HEK293 (cell line): ENCODE results near the gene ABCB9.

ENCODE experiments used
- CTCF ChIA-PET: fragments of 350-600 bp; formaldehyde crosslinking; extraction: SDS; loops from one replicate; lab custom pipeline; 2021; ENCODE audit warnings: antibody characterized with exemption; lab: Yijun Ruan, JAX
- POLR2A ChIA-PET: fragments of 300-600 bp; formaldehyde crosslinking; extraction: SDS; loops from one replicate; lab custom pipeline; 2020; ENCODE audit warnings: antibody characterized with exemption, inconsistent platforms; lab: Yijun Ruan, JAX
- H3K27ac ChIP-seq: fragments of 200-500 bp; sonication (Bioruptor generic); 2 replicates; pipeline ENCODE4 v1.5.1; 2014; ENCODE audit warnings: low read depth, low read length, control low read depth, inconsistent platforms; ENCODE audit errors: extremely low read depth
- H3K36me3 ChIP-seq, 2 experiments: fragments of 200-500 bp in 1 of 2; sonication (Bioruptor generic) in 1 of 2; 1 replicate in 1 of 2; 2 replicates in 1 of 2; pipeline ENCODE4 v1.5.1; 2014 to 2017; ENCODE audit warnings: inconsistent platforms in 2 of 2, low read length in 2 of 2; ENCODE audit not compliant: control insufficient read depth in 2 of 2, insufficient read depth in 1 of 2
- H3K4me1 ChIP-seq: fragments of 200-500 bp; sonication (Bioruptor generic); 2 replicates; pipeline ENCODE4 v1.5.1; 2014; ENCODE audit warnings: mild to moderate bottlenecking, low read length, inconsistent platforms; ENCODE audit not compliant: control insufficient read depth, insufficient read depth
- H3K4me3 ChIP-seq: 2 replicates; pipeline ENCODE4 v1.5.1; 2011; ENCODE audit warnings: low read depth, mild to moderate bottlenecking, control low read depth, low read length, moderate library complexity
- H3K9me3 ChIP-seq: fragments of 200-500 bp; sonication (Bioruptor generic); 2 replicates; pipeline ENCODE4 v1.5.1; 2014; ENCODE audit warnings: low read depth, low read length, inconsistent platforms; ENCODE audit not compliant: control insufficient read depth, insufficient read depth
- GLI4 ChIP-seq: fragments of 450-650 bp; formaldehyde crosslinking; IDR thresholded peaks from 2 replicates; pipeline ENCODE4 v1.5.1; 2016; ENCODE audit warnings: missing biosample characterization, missing genetic modification characterization
- GLIS2 ChIP-seq: fragments of 450-650 bp; formaldehyde crosslinking; IDR thresholded peaks from 2 replicates; pipeline ENCODE4 v1.5.1; 2016; ENCODE audit warnings: missing biosample characterization, missing genetic modification characterization
- KLF10 ChIP-seq: fragments of 450-650 bp; IDR thresholded peaks from 2 replicates; pipeline ENCODE4 v1.5.1; 2018; ENCODE audit warnings: missing biosample characterization, mild to moderate bottlenecking, missing genetic modification characterization
- REPIN1 ChIP-seq: fragments of 450-650 bp; formaldehyde crosslinking; IDR thresholded peaks from 2 replicates; pipeline ENCODE4 v1.5.1; 2017; ENCODE audit warnings: missing biosample characterization, missing genetic modification characterization, low read depth
- WT1 ChIP-seq: fragments of 450-650 bp; formaldehyde crosslinking; IDR thresholded peaks from 2 replicates; pipeline ENCODE4 v1.5.1; 2016; ENCODE audit warnings: missing biosample characterization, missing genetic modification characterization
- ZBTB20 ChIP-seq: fragments of 450-650 bp; formaldehyde crosslinking; IDR thresholded peaks from 2 replicates; pipeline ENCODE4 v1.5.1; 2016; ENCODE audit warnings: missing biosample characterization, missing genetic modification characterization
- ZBTB7A ChIP-seq: fragments of 450-650 bp; formaldehyde crosslinking; IDR thresholded peaks from 2 replicates; pipeline ENCODE4 v1.5.1; 2016; ENCODE audit warnings: low read depth, missing biosample characterization, missing genetic modification characterization
- ZFP37 ChIP-seq: fragments of 450-650 bp; formaldehyde crosslinking; IDR thresholded peaks from 2 replicates; pipeline ENCODE4 v1.5.1; 2016; ENCODE audit warnings: missing biosample characterization, missing genetic modification characterization
- ZFP69B ChIP-seq: fragments of 450-650 bp; formaldehyde crosslinking; IDR thresholded peaks from 2 replicates; pipeline ENCODE4 v1.5.1; 2016; ENCODE audit warnings: missing biosample characterization, missing genetic modification characterization
- ZIC2 ChIP-seq: fragments of 450-650 bp; formaldehyde crosslinking; IDR thresholded peaks from 2 replicates; pipeline ENCODE4 v1.5.1; 2016; ENCODE audit warnings: missing biosample characterization, missing genetic modification characterization
- ZNF184 ChIP-seq: fragments of 450-650 bp; IDR thresholded peaks from 2 replicates; pipeline ENCODE4 v1.5.1; 2018; ENCODE audit warnings: missing biosample characterization, mild to moderate bottlenecking, missing genetic modification characterization
- ZNF214 ChIP-seq: fragments of 450-650 bp; formaldehyde crosslinking; IDR thresholded peaks from 2 replicates; pipeline ENCODE4 v1.5.1; 2017; ENCODE audit warnings: missing biosample characterization, mild to moderate bottlenecking, missing genetic modification characterization, borderline replicate concordance
- ZNF274 ChIP-seq, 2 experiments: fragments of 200-500 bp in 1 of 2; fragments of 450-650 bp in 1 of 2; sonication (Bioruptor generic) in 1 of 2; formaldehyde crosslinking in 1 of 2; IDR thresholded peaks; 2 replicates each; pipeline versions ENCODE4 v1.5.1 to v1.6.1; 2014 to 2016; ENCODE audit warnings: borderline replicate concordance in 1 of 2, inconsistent platforms in 1 of 2, low read length in 1 of 2, missing biosample characterization in 1 of 2, missing genetic modification characterization in 1 of 2
- ZNF555 ChIP-seq: fragments of 450-650 bp; formaldehyde crosslinking; conservative IDR thresholded peaks from 2 replicates; pipeline ENCODE4 v1.5.1; 2017; ENCODE audit warnings: missing biosample characterization, mild to moderate bottlenecking, missing genetic modification characterization, inconsistent platforms
- ZNF596 ChIP-seq: fragments of 450-650 bp; IDR thresholded peaks from 2 replicates; pipeline ENCODE4 v1.5.0; 2018; ENCODE audit warnings: missing biosample characterization, mild to moderate bottlenecking, missing genetic modification characterization, moderate library complexity
- ZNF792 ChIP-seq: fragments of 450-650 bp; formaldehyde crosslinking; IDR thresholded peaks from 2 replicates; pipeline ENCODE4 v1.5.1; 2016; ENCODE audit warnings: missing biosample characterization, missing genetic modification characterization
- ZXDB ChIP-seq: fragments of 450-650 bp; formaldehyde crosslinking; IDR thresholded peaks from 2 replicates; pipeline ENCODE4 v1.5.1; 2016; ENCODE audit warnings: missing biosample characterization, missing genetic modification characterization
- TF ChIP-seq, protein P1 (sequence below): fragments of 450-650 bp; formaldehyde crosslinking; conservative IDR thresholded peaks from 2 replicates; pipeline ENCODE4 v1.5.1; 2016; ENCODE audit warnings: low read depth, missing biosample characterization, missing genetic modification characterization
- TF ChIP-seq, protein P2 (sequence below): fragments of 450-650 bp; formaldehyde crosslinking; IDR thresholded peaks from 2 replicates; pipeline ENCODE4 v1.5.1; 2016; ENCODE audit warnings: missing biosample characterization, missing genetic modification characterization
- TF ChIP-seq, protein P3 (sequence below): fragments of 450-650 bp; formaldehyde crosslinking; IDR thresholded peaks from 2 replicates; pipeline ENCODE4 v1.5.1; 2016; ENCODE audit warnings: missing biosample characterization, missing genetic modification characterization
- TF ChIP-seq, protein P4 (sequence below): fragments of 450-650 bp; formaldehyde crosslinking; IDR thresholded peaks from 2 replicates; pipeline ENCODE4 v1.5.1; 2016; ENCODE audit warnings: missing biosample characterization, missing genetic modification characterization

The ABCB9 gene

DNA sequence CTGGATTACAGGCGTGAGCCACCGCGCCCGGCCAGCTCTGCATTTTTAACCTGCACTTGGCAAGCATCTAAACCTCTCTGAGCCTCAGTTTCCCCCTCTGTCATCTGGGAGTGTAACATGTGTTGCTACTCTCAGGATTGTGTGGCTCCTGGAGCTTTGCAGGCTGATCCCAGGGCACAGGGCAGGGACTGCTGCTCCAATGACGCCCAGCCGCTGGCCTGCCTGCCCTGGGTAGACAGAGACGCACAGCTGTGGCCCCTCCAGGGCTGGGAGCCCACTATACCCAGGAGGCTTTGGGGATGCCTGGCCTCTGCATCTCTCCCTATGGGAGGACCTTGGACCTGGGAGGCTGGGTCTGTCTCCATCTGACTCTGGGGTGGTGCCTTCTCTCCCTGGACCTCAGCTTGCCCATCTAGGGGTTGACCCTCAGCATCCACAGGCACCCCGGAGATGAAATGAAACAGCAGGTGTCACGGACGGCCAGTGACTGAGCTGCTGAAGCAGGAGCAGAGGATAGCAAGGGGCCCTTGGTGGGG lies 27.9 kb upstream of the ABCB9 start:
- ChIA-PET POLR2A (no interaction called here), CTCF (no interaction called here)
- H3K9me3 ChIP-seq: no peaks in the 10 kb centered on the region
- no peak overlapping the region for H3K27ac ChIP-seq
- no peaks in the 10 kb centered on the region for H3K36me3 ChIP-seq
- H3K4me3 ChIP-seq: no peak overlapping the region
- TF ChIP-seq ZBTB20 (no peak), ZNF274 (IDR thresholded peaks at IDR 0.05; ENCODE audit: low read length) (no peak), ZNF274 (tag by site-specific recombination; IDR thresholded peaks at IDR 0.05; ENCODE audit: borderline replicate concordance) (no peak), ZNF214 (tag by site-specific recombination) (no peak), REPIN1 (tag by site-specific recombination) (no peak), WT1 (tag by site-specific recombination) (no peak), ZNF184 (tag by site-specific recombination) (no peak), GLI4 (tag by site-specific recombination) (no peak), ZFP37 (no peak), ZNF555 (tag by site-specific recombination) (no peak), KLF10 (no peak), ZXDB (tag by site-specific recombination) (no peak), ZNF792 (tag by site-specific recombination) (no peak)
- TF ChIP-seq, protein P1, sequence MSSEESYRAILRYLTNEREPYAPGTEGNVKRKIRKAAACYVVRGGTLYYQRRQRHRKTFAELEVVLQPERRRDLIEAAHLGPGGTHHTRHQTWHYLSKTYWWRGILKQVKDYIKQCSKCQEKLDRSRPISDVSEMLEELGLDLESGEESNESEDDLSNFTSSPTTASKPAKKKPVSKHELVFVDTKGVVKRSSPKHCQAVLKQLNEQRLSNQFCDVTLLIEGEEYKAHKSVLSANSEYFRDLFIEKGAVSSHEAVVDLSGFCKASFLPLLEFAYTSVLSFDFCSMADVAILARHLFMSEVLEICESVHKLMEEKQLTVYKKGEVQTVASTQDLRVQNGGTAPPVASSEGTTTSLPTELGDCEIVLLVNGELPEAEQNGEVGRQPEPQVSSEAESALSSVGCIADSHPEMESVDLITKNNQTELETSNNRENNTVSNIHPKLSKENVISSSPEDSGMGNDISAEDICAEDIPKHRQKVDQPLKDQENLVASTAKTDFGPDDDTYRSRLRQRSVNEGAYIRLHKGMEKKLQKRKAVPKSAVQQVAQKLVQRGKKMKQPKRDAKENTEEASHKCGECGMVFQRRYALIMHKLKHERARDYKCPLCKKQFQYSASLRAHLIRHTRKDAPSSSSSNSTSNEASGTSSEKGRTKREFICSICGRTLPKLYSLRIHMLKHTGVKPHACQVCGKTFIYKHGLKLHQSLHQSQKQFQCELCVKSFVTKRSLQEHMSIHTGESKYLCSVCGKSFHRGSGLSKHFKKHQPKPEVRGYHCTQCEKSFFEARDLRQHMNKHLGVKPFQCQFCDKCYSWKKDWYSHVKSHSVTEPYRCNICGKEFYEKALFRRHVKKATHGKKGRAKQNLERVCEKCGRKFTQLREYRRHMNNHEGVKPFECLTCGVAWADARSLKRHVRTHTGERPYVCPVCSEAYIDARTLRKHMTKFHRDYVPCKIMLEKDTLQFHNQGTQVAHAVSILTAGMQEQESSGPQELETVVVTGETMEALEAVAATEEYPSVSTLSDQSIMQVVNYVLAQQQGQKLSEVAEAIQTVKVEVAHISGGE (tag by site-specific recombination): no peak
- TF ChIP-seq, all 188 proteins: peak for 0
- H3K4me1 ChIP-seq: no peaks in the 10 kb centered on the region

DNA sequence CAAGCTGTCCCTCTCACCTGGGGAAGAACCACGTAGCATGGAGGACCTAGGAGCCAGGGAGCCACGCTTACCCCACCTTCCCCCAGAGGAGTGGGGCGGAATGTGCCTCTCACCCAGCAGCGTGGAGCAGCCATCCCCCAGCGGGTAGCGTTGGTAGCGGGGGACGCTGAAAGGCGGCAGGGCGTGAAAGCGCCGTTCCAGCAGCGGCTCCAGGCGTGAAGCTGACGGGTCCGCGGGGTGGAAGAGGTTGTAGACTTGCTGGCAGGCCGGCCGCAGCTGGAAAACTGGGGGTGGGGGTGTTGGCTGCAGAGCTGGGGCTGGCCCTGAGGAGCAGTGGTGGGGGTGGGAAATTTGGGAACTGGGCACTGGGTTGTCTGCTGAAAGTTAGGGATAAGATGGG lies 26.1 kb upstream of the ABCB9 start:
- Histone ChIP-seq H3K36me3 (peaks cover 0 to 1% of the 10 kb centered on the region in 2 experiments; a peak in 1 of 3 replicates), H3K4me1 (no peaks in the 10 kb centered on the region), H3K27ac (no peak overlapping the region), H3K4me3 (no peak overlapping the region), H3K9me3 (no peaks in the 10 kb centered on the region)
- CTCF ChIA-PET: no interaction called here
- TF ChIP-seq, protein P2, sequence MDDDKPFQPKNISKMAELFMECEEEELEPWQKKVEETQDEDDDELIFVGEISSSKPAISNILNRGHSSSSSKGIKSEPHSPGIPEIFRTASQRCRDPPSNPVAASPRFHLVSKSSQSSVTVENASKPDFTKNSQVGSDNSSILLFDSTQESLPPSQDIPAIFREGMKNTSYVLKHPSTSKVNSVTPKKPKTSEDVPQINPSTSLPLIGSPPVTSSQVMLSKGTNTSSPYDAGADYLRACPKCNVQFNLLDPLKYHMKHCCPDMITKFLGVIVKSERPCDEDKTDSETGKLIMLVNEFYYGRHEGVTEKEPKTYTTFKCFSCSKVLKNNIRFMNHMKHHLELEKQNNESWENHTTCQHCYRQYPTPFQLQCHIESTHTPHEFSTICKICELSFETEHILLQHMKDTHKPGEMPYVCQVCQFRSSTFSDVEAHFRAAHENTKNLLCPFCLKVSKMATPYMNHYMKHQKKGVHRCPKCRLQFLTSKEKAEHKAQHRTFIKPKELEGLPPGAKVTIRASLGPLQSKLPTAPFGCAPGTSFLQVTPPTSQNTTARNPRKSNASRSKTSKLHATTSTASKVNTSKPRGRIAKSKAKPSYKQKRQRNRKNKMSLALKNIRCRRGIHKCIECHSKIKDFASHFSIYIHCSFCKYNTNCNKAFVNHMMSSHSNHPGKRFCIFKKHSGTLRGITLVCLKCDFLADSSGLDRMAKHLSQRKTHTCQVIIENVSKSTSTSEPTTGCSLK (tag by site-specific recombination): no peak
- TF ChIP-seq ZFP37 (no peak), GLIS2 (tag by site-specific recombination) (no peak), ZIC2 (no peak), ZBTB7A (tag by site-specific recombination) (no peak), ZFP69B (tag by site-specific recombination) (no peak), ZNF596 (tag by site-specific recombination) (no peak)
- TF ChIP-seq, protein P3, sequence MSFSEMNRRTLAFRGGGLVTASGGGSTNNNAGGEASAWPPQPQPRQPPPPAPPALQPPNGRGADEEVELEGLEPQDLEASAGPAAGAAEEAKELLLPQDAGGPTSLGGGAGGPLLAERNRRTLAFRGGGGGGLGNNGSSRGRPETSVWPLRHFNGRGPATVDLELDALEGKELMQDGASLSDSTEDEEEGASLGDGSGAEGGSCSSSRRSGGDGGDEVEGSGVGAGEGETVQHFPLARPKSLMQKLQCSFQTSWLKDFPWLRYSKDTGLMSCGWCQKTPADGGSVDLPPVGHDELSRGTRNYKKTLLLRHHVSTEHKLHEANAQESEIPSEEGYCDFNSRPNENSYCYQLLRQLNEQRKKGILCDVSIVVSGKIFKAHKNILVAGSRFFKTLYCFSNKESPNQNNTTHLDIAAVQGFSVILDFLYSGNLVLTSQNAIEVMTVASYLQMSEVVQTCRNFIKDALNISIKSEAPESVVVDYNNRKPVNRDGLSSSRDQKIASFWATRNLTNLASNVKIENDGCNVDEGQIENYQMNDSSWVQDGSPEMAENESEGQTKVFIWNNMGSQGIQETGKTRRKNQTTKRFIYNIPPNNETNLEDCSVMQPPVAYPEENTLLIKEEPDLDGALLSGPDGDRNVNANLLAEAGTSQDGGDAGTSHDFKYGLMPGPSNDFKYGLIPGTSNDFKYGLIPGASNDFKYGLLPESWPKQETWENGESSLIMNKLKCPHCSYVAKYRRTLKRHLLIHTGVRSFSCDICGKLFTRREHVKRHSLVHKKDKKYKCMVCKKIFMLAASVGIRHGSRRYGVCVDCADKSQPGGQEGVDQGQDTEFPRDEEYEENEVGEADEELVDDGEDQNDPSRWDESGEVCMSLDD: no peak
- TF ChIP-seq, protein P4, sequence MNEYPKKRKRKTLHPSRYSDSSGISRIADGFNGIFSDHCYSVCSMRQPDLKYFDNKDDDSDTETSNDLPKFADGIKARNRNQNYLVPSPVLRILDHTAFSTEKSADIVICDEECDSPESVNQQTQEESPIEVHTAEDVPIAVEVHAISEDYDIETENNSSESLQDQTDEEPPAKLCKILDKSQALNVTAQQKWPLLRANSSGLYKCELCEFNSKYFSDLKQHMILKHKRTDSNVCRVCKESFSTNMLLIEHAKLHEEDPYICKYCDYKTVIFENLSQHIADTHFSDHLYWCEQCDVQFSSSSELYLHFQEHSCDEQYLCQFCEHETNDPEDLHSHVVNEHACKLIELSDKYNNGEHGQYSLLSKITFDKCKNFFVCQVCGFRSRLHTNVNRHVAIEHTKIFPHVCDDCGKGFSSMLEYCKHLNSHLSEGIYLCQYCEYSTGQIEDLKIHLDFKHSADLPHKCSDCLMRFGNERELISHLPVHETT: no peak
- POLR2A ChIA-PET: no interaction called here
